T-helper 1 cell treated with Interleukin-12 subunit alpha and Interleukin-12 subunit beta and Interleukin-4 antibody, amounts not matched to agents 30 μg/mL and 1 μg/mL, for 36 hours (primary cell): ENCODE data around the gene GOLGA6L10.
"Not testable (repeated sequence)": the region's sequence is repeated elsewhere in the genome, so short reads cannot be mapped to it uniquely, and the experiment has no call there.

ENCODE experiments used
- H3K27ac Mint-ChIP-seq: one replicate; pipeline ENCODE4 v1.8.0; 2021; ENCODE audit warnings: mild to moderate bottlenecking, mixed read lengths
- H3K27me3 Mint-ChIP-seq: one replicate; pipeline ENCODE4 v1.8.0; 2021; ENCODE audit warnings: low read depth, mixed read lengths
- H3K36me3 Mint-ChIP-seq: one replicate; pipeline ENCODE4 v1.8.0; 2021; ENCODE audit warnings: low read depth, mixed read lengths
- H3K4me1 Mint-ChIP-seq: one replicate; pipeline ENCODE4 v1.8.0; 2021; ENCODE audit warnings: low read depth, mixed read lengths
- H3K4me3 Mint-ChIP-seq: one replicate; pipeline ENCODE4 v1.8.0; 2021; ENCODE audit warnings: mild to moderate bottlenecking, moderate library complexity, mixed read lengths
- H3K9me3 Mint-ChIP-seq: one replicate; pipeline ENCODE4 v1.8.0; 2021; ENCODE audit warnings: mixed read lengths

GOLGA6L10 gene

GRCh38 chr15:82303956-82304777 is 45.1 kb downstream of the GOLGA6L10 start:
- H3K36me3 Mint-ChIP-seq: no peaks in the 10 kb centered on the region
- no peak overlapping the region for H3K27ac Mint-ChIP-seq
- no peaks in the 10 kb centered on the region for H3K27me3 Mint-ChIP-seq
- no peaks in the 10 kb centered on the region for H3K9me3 Mint-ChIP-seq
- H3K4me1 Mint-ChIP-seq: no peaks in the 10 kb centered on the region
- H3K4me3 Mint-ChIP-seq: no peak overlapping the region

GRCh38 chr15:82301296-82302016 is 47.8 kb downstream of the GOLGA6L10 start:
- peaks cover 2% of the 10 kb centered on the region for H3K36me3 Mint-ChIP-seq
- H3K4me1 Mint-ChIP-seq: peaks cover 5% of the 10 kb centered on the region
- H3K4me3 Mint-ChIP-seq: no peak overlapping the region
- no peaks in the 10 kb centered on the region for H3K9me3 Mint-ChIP-seq
- H3K27me3 Mint-ChIP-seq: peaks cover 7% of the 10 kb centered on the region
- H3K27ac Mint-ChIP-seq: no peak overlapping the region

GRCh38 chr15:82300883-82301282 is 48.4 kb downstream of the GOLGA6L10 start:
- peaks cover 7% of the 10 kb centered on the region for H3K27me3 Mint-ChIP-seq
- peaks cover 2% of the 10 kb centered on the region for H3K36me3 Mint-ChIP-seq
- no peak overlapping the region for H3K27ac Mint-ChIP-seq
- peaks cover 5% of the 10 kb centered on the region for H3K4me1 Mint-ChIP-seq
- H3K9me3 Mint-ChIP-seq: no peaks in the 10 kb centered on the region
- no peak overlapping the region for H3K4me3 Mint-ChIP-seq

GRCh38 chr15:82300326-82300725 is 48.9 kb downstream of the GOLGA6L10 start:
- H3K27me3 Mint-ChIP-seq, H3K4me3 Mint-ChIP-seq, H3K36me3 Mint-ChIP-seq, H3K27ac Mint-ChIP-seq, H3K9me3 Mint-ChIP-seq, H3K4me1 Mint-ChIP-seq: not testable (repeated sequence)

GRCh38 chr15:82299511-82299914 is 49.8 kb downstream of the GOLGA6L10 start:
- H3K4me1 Mint-ChIP-seq, H3K27ac Mint-ChIP-seq, H3K36me3 Mint-ChIP-seq, H3K27me3 Mint-ChIP-seq, H3K9me3 Mint-ChIP-seq, H3K4me3 Mint-ChIP-seq: not testable (repeated sequence)

GRCh38 chr15:82298520-82298919 is 50.8 kb downstream of the GOLGA6L10 start:
- H3K4me1 Mint-ChIP-seq: peaks cover 5% of the 10 kb centered on the region

GRCh38 chr15:82298032-82298431 is 51.2 kb downstream of the GOLGA6L10 start:
- peaks cover 2% of the 10 kb centered on the region for H3K36me3 Mint-ChIP-seq
- H3K9me3 Mint-ChIP-seq: no peaks in the 10 kb centered on the region
- H3K4me1 Mint-ChIP-seq: peaks cover 5% of the 10 kb centered on the region
- H3K4me3 Mint-ChIP-seq: no peak overlapping the region
- H3K27ac Mint-ChIP-seq: no peak overlapping the region
- peaks cover 7% of the 10 kb centered on the region for H3K27me3 Mint-ChIP-seq

More at GRCh38 chr15:82298520-82298919, 50.8 kb downstream of the GOLGA6L10 start:
- no peaks in the 10 kb centered on the region for H3K9me3 Mint-ChIP-seq
- H3K4me3 Mint-ChIP-seq: no peak overlapping the region
- H3K36me3 Mint-ChIP-seq: peaks cover 2% of the 10 kb centered on the region
- no peak overlapping the region for H3K27ac Mint-ChIP-seq
- peaks cover 7% of the 10 kb centered on the region for H3K27me3 Mint-ChIP-seq

- peaks cover 7% of the 10 kb centered on the region for H3K27me3 Mint-ChIP-seq
- H3K27ac Mint-ChIP-seq: no peak overlapping the region
- no peak overlapping the region for H3K4me3 Mint-ChIP-seq
- H3K9me3 Mint-ChIP-seq: no peaks in the 10 kb centered on the region
- H3K4me1 Mint-ChIP-seq: peaks cover 5% of the 10 kb centered on the region
- peaks cover 2% of the 10 kb centered on the region for H3K36me3 Mint-ChIP-seq
Observed at GRCh38 chr15:82297546-82297945, 51.7 kb downstream of the GOLGA6L10 start.

- peaks cover 17% of the 10 kb centered on the region for H3K27me3 Mint-ChIP-seq
- peaks cover 8% of the 10 kb centered on the region for H3K4me1 Mint-ChIP-seq
- no peak overlapping the region for H3K27ac Mint-ChIP-seq
- H3K4me3 Mint-ChIP-seq: no peak overlapping the region
- H3K36me3 Mint-ChIP-seq: peaks cover 2% of the 10 kb centered on the region
- no peaks in the 10 kb centered on the region for H3K9me3 Mint-ChIP-seq
Observed at GRCh38 chr15:82294061-82294690, 55.1 kb downstream of the GOLGA6L10 start.

- H3K36me3 Mint-ChIP-seq: peaks cover 2% of the 10 kb centered on the region
- no peak overlapping the region for H3K27ac Mint-ChIP-seq
- peaks cover 25% of the 10 kb centered on the region for H3K27me3 Mint-ChIP-seq
- H3K9me3 Mint-ChIP-seq: peaks cover 8% of the 10 kb centered on the region
- H3K4me1 Mint-ChIP-seq: peaks cover 6% of the 10 kb centered on the region
- no peak overlapping the region for H3K4me3 Mint-ChIP-seq
Observed at GRCh38 chr15:82292271-82292670, 57.0 kb downstream of the GOLGA6L10 start.
